ENCODE measurements around the gene KLF9.

Gene KLF9

GRCh38 chr9:70352356-70352755 lies 62.1 kb downstream of the KLF9 start:
- DNase-seq, result no peak

- no peak for DNase-seq
These were observed 67.4 kb downstream of the KLF9 start for GRCh38 chr9:70347046-70347445.

GRCh38 chr9:70340572-70340971 lies 73.9 kb downstream of the KLF9 start:
- DNase-seq, result no peak

All from NCI-H510A (cell line).